IPS-18c (cell line): ENCODE data around the gene ASPSCR1.

Experiments
- H3K4me3 ChIP-seq: 2 replicates; pipeline ENCODE4 v1.7.0; 2013; ENCODE audit warnings: low read depth, mild to moderate bottlenecking, low read length, moderate library complexity; ENCODE audit not compliant: insufficient read depth
- H3K9me3 ChIP-seq: one replicate; pipeline ENCODE4 v1.6.1; 2013; ENCODE audit warnings: mild to moderate bottlenecking, low read length, moderate library complexity; ENCODE audit not compliant: control insufficient read depth, insufficient read depth

The ASPSCR1 gene

DNA sequence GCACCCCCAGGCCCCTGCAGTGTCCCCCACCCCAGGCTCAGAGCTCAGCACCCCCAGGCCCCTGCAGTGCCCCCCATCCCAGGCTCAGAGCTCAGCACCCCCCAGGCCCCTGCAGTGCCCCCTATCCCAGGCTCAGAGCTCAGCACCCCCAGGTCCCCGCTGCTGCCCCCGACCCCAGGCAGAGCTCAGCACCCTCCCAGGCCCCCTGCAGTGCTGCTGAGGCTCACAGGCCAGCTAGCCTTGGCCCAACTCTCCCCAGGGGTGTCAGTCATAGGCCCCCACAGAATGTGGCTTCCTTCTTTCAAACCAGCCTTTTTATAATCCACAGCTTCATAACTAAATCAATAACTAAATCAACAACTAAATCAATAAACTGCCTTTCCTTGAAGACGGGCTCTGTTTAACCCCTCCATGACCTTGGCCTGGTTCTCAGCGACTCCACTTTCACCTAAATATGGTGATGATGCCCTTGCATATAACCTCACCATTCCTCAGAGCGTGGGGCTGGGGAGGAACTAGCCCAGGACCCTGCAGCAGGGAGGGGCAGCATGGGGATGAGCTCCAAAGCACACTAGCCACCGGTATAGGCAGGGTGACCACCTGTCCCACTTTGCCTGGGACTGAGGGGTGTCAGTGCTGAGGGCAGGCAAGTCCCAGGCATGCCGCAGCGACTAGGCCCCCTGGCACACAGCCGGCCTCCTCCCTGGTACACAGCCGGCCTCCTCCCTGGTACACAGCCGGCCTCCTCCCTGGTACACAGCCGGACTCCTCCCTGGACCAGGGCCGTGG is 21.5 kb upstream of the ASPSCR1 start:
- Histone ChIP-seq H3K9me3 (peaks cover 2% of the 10 kb centered on the region), H3K4me3 (no peak overlapping the region)

GRCh38 chr17:81956607-81957589 is 20.5 kb upstream of the ASPSCR1 start:
- peaks cover 2% of the 10 kb centered on the region for H3K9me3 ChIP-seq
- H3K4me3 ChIP-seq, result no peak overlapping the region

- Histone ChIP-seq H3K9me3 (peaks cover 2% of the 10 kb centered on the region), H3K4me3 (no peak overlapping the region)
Measured at GRCh38 chr17:81957691-81958432, 19.6 kb upstream of the ASPSCR1 start.

DNA sequence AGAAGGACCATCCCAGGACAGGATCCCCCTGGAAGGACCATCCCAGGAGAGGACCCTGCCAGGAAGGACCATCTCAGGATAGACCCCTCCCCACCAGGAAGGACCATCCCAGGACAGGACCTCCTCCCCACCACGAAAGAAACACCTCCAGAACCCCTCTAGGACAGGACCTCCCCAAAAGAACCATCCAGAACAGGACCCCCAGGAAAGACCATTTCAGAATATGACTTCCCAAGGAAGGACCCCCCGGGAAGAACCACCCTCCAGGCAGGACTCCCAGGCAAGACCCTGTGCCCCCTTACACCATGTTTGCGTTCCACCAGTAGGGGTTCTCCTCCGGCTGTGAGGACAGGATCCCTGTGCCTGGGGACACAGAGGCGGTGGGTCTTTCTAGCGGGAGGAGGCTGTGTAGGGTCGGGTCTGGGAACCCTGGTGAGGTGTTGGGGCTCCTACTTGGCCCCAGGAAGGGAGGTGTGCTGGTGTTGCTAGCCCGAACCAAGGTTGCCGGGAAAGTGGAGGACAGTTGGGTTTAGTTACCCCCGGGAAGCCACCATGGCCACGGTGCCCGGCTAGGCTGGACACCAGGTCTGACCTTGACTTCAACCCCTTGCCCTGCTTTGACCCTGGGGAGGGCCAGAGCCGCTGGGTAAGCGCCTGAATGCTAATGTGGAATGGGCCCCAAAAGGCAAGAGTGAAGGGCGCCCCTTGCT is 18.6 kb upstream of the ASPSCR1 start:
- H3K9me3 ChIP-seq, result no peaks in the 10 kb centered on the region
- no peak overlapping the region; the same call in 1 of the 2 replicates for H3K4me3 ChIP-seq

- peak overlapping the region; percentile 41 for H3K4me3 ChIP-seq
- no peaks in the 10 kb centered on the region for H3K9me3 ChIP-seq
Measured at GRCh38 chr17:81959362-81960129, 17.9 kb upstream of the ASPSCR1 start.

GRCh38 chr17:81960130-81960958 is 17.1 kb upstream of the ASPSCR1 start:
- H3K9me3 ChIP-seq, result no peaks in the 10 kb centered on the region
- peak overlapping the region; percentile 38 for H3K4me3 ChIP-seq

- Histone ChIP-seq H3K9me3 (no peaks in the 10 kb centered on the region), H3K4me3 (peak within 1 kb of the TSS; percentile 41)
Measured at GRCh38 chr17:81961087-81961511, 16.3 kb upstream of the ASPSCR1 start, which contains the start of gene NOTUM. NOTUM (minus strand) TSS chr17:81961187; CDS start chr17:81960909, 278 bp downstream.

GRCh38 chr17:81961521-81962498 is 15.6 kb upstream of the ASPSCR1 start:
- no peaks in the 10 kb centered on the region for H3K9me3 ChIP-seq
- peak overlapping the region; percentile 41 for H3K4me3 ChIP-seq

DNA sequence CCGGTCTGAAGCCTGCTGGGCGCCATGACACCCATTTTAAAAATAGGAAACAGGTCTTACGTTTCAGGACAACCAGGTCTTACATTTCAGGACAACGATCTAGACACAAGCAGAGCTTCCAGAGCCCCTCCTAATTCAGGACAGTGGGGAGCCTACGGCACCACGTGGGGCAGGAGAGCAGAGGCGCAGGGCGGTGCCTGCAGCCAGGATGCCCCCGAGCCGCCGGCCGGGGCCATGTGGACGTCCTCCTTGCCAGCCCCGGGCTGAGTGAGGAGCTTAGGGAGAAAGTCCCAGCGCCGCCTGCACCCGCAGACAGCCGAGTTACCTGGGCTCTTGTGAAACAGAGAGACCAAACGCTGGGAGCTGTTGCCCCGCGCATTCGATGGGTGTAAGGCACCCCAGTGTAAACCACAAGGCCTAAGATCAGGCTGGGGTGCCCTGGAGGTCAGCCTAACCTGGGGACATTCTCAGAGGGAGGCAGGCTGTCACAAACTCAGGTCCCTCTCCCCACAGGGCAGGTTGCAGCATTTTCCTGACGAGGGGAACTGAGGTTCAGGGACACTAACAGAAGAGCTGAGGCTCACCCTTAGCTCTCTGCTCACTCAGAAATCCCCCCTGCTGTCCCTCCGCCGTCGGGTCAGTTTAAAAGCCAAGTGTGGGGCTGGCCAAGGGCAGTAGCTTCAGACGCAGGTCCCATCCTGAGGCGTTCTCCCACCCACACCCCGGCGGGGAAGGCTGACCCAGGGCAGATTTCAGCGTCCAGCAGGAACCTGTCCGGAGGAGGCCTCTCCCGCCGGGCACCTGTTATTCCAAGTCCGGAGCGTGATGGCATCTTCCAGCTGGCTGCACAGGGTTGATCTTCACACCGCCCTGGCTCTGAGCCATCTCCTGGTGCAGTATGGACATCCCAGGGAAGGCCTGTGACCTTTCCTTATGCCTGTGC is 14.7 kb upstream of the ASPSCR1 start:
- Histone ChIP-seq H3K9me3 (no peaks in the 10 kb centered on the region), H3K4me3 (no peak overlapping the region)

- Histone ChIP-seq H3K4me3 (no peak overlapping the region), H3K9me3 (no peaks in the 10 kb centered on the region)
Measured at GRCh38 chr17:81964081-81964849, 13.2 kb upstream of the ASPSCR1 start.

DNA sequence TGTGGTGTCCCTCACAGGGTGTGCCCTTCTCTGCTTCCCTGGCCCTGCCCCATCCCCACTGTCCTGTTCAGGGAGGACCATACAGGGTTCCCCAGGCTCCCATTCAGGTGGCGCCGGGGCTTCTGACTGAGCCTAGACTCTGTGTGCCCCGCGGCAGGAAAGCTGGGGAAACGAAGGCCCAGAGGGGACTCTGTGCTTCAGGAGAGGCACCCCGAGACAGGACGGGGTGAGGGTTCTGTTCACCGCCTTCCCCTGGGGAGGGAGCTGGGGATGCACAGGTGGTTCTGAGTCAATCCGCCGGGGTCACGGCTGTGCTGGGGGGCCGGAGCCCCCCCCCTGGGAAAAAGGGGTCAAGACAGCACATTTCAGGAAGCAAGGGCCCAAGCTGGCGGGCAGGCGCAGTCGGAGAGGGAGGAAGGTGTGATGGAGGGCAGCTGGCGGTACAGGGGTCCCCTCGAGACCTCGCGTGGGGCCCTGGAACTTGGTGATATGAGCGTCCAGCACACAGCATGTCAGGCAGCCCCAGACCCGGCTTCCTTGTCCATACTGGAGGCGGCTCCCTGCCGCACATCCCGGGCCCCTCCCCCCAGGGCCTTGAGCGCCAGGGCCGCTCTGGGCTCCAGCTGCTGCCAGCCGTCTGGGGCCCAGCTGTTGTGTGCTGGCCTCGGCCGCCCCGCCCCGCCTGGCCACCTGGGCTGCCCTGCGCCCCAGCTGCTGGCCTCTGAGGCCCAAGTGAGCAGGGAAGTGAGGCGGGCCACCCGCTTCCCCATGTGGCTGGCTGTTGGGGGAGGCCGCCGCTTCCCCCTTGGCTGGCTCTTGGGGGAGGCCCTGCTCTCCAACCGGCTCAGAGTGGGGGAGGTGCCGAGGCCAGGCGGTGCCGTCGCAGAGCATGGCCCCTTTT is 10.8 kb upstream of the ASPSCR1 start:
- H3K4me3 ChIP-seq, result no peak overlapping the region
- H3K9me3 ChIP-seq, result no peaks in the 10 kb centered on the region

DNA sequence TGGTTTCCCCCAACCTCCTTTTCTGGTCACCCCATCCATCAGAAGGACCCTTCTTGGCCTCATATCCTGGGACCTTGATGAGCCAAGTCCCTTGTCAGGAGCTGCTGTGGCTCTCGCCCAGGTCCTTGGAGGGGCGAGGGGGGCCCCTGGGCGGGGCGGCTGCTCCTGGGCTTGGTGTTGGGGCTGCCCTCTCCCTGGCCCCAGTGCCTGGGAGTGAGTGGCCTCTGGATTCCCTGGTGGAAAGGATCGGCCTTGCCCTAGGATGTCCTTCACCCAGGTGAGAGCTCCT is 10.2 kb upstream of the ASPSCR1 start:
- no peak overlapping the region for H3K4me3 ChIP-seq
- no peaks in the 10 kb centered on the region for H3K9me3 ChIP-seq
